OCI-LY7 (cell line): ENCODE results near the gene RBM48. TPM values are rescaled to one million over a fixed set of nuclear protein-coding genes. Genes with fewer than 3 reads are reported as not detected.

Experiments
- BruUV-seq: library from RNA; stranded (reverse); fragments of 400-500 nt; replicated peaks from 2 replicates; lab custom pipeline; 2021; lab: Mats Ljungman, UMichigan
- CTCF ChIA-PET: fragments of 300-600 bp; sonication (Branson Sonifier 250); formaldehyde crosslinking; loops from one replicate; lab custom pipeline; 2022; ENCODE audit warnings: antibody characterized with exemption; ENCODE audit not compliant: unreplicated experiment; lab: Charles Lee
- POLR2A ChIA-PET: fragments of 300-600 bp; sonication (Branson Sonifier 250); formaldehyde crosslinking; loops from one replicate; lab custom pipeline; 2022; ENCODE audit warnings: antibody characterized with exemption; lab: Charles Lee
- DNase-seq: peaks from one replicate; pipeline ENCODE4 v3.0.0-alpha.2; 2015; ENCODE audit warnings: low spot score
- H2AFZ ChIP-seq: fragments of 200-600 bp; sonication (generic), shearing (Covaris generic); 2 replicates; pipeline ENCODE4 v1.6.1; 2014; ENCODE audit warnings: mild to moderate bottlenecking, antibody characterized with exemption, low read length, moderate library complexity
- H3K27ac ChIP-seq: fragments of 200-600 bp; sonication (generic); 2 replicates; pipeline ENCODE4 v1.5.1; 2014; ENCODE audit warnings: mixed run types, low read depth, mild to moderate bottlenecking, moderate library complexity, low read length, inconsistent platforms; ENCODE audit not compliant: poor library complexity, severe bottlenecking
- H3K36me3 ChIP-seq: fragments of 200-600 bp; sonication (generic); 2 replicates; pipeline ENCODE4 v1.6.1; 2014; ENCODE audit warnings: mild to moderate bottlenecking, antibody characterized with exemption, low read length, moderate library complexity, mixed read lengths; ENCODE audit not compliant: insufficient read depth
- H3K4me1 ChIP-seq: fragments of 200-600 bp; sonication (generic); 2 replicates; pipeline ENCODE4 v1.5.1; 2014; ENCODE audit warnings: mild to moderate bottlenecking, low read length; ENCODE audit not compliant: insufficient read depth, poor library complexity, severe bottlenecking
- H3K4me2 ChIP-seq: fragments of 200-600 bp; sonication (generic); 2 replicates; pipeline ENCODE4 v1.6.1; 2014; ENCODE audit warnings: mild to moderate bottlenecking, low read length
- H3K4me3 ChIP-seq: fragments of 200-600 bp; sonication (generic); 2 replicates; pipeline ENCODE4 v1.5.1; 2014; ENCODE audit warnings: mild to moderate bottlenecking, low read depth, low read length; ENCODE audit not compliant: poor library complexity, severe bottlenecking
- H3K79me2 ChIP-seq: fragments of 200-600 bp; sonication (generic); 2 replicates; pipeline ENCODE4 v1.6.1; 2016; ENCODE audit warnings: low read depth, mild to moderate bottlenecking, low read length, moderate library complexity, mixed read lengths; ENCODE audit not compliant: insufficient read depth
- H3K9me2 ChIP-seq: fragments of 200-600 bp; sonication (generic); 2 replicates; pipeline ENCODE4 v1.6.1; 2016; ENCODE audit warnings: mild to moderate bottlenecking, low read length, mixed read lengths; ENCODE audit not compliant: insufficient read depth
- H3K9me3 ChIP-seq: fragments of 200-600 bp; sonication (generic); 2 replicates; pipeline ENCODE4 v1.6.1; 2014; ENCODE audit warnings: mild to moderate bottlenecking, mixed run types, low read length, mixed read lengths
- H4K20me1 ChIP-seq: fragments of 200-600 bp; sonication (generic); 2 replicates; pipeline ENCODE4 v1.6.1; 2014; ENCODE audit warnings: mild to moderate bottlenecking, antibody characterized with exemption, low read length, moderate library complexity, mixed read lengths; ENCODE audit not compliant: insufficient read depth
- EZH2phosphoT487 ChIP-seq: fragments of 200-600 bp; sonication (generic); IDR thresholded peaks from 2 replicates; pipeline ENCODE4 v1.6.1; 2018; ENCODE audit warnings: low read depth, borderline replicate concordance, mild to moderate bottlenecking, mixed run types, antibody characterized with exemption, low read length, moderate library complexity, mixed read lengths
- intact Hi-C: fragments of 100-400 bp; cut with micrococcal nuclease; formaldehyde crosslinking; loops from one replicate; pipeline ENCODE4 v1.10.0; 2022; ENCODE audit not compliant: unreplicated experiment
- total RNA-seq, 2 experiments: library from RNA; depleted of rRNA in 1 of 2; stranded (reverse); fragments of >200 nt in 1 of 2; shearing (Covaris generic) in 1 of 2; gene quantifications; 2 replicates each; pipeline ENCODE4 v1.2.3, GENCODE V29; 2014 to 2022
- TF ChIP-seq, protein P1 (sequence below): fragments of 200-600 bp; sonication (generic); conservative IDR thresholded peaks from 2 replicates; pipeline ENCODE4 v1.5.1; 2014; ENCODE audit warnings: mild to moderate bottlenecking, antibody characterized with exemption, low read length, moderate library complexity, mixed read lengths

RBM48 gene
- total RNA-seq, 2 experiments from 2014 or later: 10.7 to 15.1 TPM

DNA sequence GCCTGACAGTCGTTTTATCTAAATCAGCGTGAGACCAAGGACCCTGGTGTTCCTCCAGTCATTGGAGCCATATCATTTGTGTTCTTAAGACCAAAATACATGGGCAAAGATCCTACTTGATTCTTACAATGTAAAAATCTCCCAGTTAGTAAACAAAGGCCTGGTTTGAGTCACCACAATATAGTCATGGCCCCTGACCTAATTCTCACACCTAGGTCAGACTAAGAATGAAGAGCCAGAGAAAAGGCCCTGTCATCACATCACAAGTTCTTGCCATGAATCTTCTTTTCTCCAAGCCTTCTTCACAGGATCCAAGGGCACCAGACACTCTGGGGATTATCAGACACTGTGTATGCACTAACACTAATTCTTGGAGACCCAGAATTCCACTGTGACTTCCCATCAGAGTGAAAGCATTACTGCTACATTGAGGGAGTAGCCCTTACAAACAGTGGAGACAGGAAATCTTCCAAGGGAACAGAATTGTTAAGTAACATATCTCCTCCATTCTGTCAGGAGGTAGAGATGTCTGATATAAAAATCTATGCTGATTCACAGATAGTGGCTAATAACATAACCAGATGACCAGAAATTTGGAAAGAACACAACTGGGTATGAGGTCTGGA, 43.2 kb upstream of the RBM48 start:
- intact Hi-C loops: no loop called here
- BruUV-seq: no TSS peak

DNA sequence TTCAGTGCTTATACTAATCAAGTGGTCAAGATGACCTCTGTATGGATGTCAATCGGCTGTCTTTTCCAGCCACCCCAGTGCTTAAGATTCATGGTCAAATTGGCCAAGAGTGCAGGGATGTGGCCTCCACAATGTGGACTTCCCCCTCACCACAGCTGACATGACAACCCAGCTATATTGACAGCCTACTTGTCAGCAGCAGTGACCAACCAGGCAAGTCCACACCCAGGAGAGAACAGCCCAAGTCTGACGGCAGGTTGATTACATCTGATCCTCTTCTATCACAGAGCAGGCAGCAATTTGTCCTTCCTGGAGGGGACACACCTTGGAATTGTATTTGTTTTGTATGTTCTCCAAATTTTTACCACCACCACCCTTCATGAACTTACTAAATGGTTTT, 42.6 kb upstream of the RBM48 start:
- intact Hi-C loops: no loop called here
- H3K4me1 ChIP-seq: no peaks in the 10 kb centered on the region
- H3K27ac ChIP-seq: no peak overlapping the region
- CTCF ChIA-PET: no interaction called here
- POLR2A ChIA-PET: no interaction called here
- H3K9me3 ChIP-seq: no peaks in the 10 kb centered on the region
- TF ChIP-seq, protein P1, sequence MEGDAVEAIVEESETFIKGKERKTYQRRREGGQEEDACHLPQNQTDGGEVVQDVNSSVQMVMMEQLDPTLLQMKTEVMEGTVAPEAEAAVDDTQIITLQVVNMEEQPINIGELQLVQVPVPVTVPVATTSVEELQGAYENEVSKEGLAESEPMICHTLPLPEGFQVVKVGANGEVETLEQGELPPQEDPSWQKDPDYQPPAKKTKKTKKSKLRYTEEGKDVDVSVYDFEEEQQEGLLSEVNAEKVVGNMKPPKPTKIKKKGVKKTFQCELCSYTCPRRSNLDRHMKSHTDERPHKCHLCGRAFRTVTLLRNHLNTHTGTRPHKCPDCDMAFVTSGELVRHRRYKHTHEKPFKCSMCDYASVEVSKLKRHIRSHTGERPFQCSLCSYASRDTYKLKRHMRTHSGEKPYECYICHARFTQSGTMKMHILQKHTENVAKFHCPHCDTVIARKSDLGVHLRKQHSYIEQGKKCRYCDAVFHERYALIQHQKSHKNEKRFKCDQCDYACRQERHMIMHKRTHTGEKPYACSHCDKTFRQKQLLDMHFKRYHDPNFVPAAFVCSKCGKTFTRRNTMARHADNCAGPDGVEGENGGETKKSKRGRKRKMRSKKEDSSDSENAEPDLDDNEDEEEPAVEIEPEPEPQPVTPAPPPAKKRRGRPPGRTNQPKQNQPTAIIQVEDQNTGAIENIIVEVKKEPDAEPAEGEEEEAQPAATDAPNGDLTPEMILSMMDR: no peak
- no peak for TF ChIP-seq EZH2phosphoT487
- H4K20me1 ChIP-seq: no peaks in the 10 kb centered on the region
- DNase-seq: no peak
- no peak overlapping the region for H3K4me2 ChIP-seq
- no peak overlapping the region for H3K4me3 ChIP-seq
- H3K9me2 ChIP-seq: no peaks in the 10 kb centered on the region
- no peak overlapping the region for H2AFZ ChIP-seq
- no TSS peak for BruUV-seq
- no peaks in the 10 kb centered on the region for H3K79me2 ChIP-seq
- H3K36me3 ChIP-seq: peaks cover 61% of the 10 kb centered on the region

More for the DNA sequence above, 43.2 kb upstream of the RBM48 start:
- Histone ChIP-seq H3K9me3 (no peaks in the 10 kb centered on the region), H3K79me2 (no peaks in the 10 kb centered on the region), H3K36me3 (peaks cover 55% of the 10 kb centered on the region), H3K4me1 (no peaks in the 10 kb centered on the region), H3K4me2 (no peak overlapping the region), H2AFZ (no peak overlapping the region), H3K27ac (no peak overlapping the region), H4K20me1 (no peaks in the 10 kb centered on the region), H3K4me3 (no peak overlapping the region), H3K9me2 (no peaks in the 10 kb centered on the region)
- no peak for TF ChIP-seq EZH2phosphoT487
- TF ChIP-seq, protein P1: no peak
- DNase-seq: no peak
- CTCF ChIA-PET: no interaction called here
- POLR2A ChIA-PET: no interaction called here

DNA sequence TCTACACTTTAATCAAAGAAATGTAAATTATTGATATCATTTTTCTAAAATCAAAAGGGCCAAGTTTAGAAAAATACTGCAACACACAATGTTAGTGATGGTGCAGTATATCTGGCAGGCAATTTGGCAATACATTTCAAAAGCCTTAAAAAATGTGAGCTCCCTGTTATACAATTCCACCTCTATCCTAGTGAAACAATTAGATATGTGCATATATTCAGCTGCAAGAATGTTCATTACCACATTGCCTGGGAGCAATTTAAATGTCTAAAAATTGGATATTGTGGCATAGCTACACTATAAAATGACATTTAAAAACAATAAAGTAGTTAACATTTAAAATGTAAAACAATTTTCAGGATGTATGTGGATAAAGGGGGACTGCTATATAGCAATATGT, 40.8 kb upstream of the RBM48 start:
- ChIA-PET CTCF (no interaction called here), POLR2A (interaction anchor here (0.6 to 0.7 kb wide), 3 partner anchors 38 to 891 kb away, joined by 3 to 4 read pairs (median 3); no protein-coding TSS in a partner anchor)
- no TSS peak for BruUV-seq
- Histone ChIP-seq H2AFZ (no peak overlapping the region), H3K4me2 (no peak overlapping the region), H3K9me2 (no peaks in the 10 kb centered on the region), H3K4me1 (no peaks in the 10 kb centered on the region), H4K20me1 (no peaks in the 10 kb centered on the region), H3K79me2 (no peaks in the 10 kb centered on the region), H3K9me3 (no peaks in the 10 kb centered on the region), H3K27ac (no peak overlapping the region), H3K4me3 (no peak overlapping the region), H3K36me3 (peaks cover 79% of the 10 kb centered on the region)
- intact Hi-C loops: no loop called here
- DNase-seq: no peak
- TF ChIP-seq, protein P1: no peak
- no peak for TF ChIP-seq EZH2phosphoT487
